ENCODE measurements around the gene RNASE12.

Gene RNASE12

DNA sequence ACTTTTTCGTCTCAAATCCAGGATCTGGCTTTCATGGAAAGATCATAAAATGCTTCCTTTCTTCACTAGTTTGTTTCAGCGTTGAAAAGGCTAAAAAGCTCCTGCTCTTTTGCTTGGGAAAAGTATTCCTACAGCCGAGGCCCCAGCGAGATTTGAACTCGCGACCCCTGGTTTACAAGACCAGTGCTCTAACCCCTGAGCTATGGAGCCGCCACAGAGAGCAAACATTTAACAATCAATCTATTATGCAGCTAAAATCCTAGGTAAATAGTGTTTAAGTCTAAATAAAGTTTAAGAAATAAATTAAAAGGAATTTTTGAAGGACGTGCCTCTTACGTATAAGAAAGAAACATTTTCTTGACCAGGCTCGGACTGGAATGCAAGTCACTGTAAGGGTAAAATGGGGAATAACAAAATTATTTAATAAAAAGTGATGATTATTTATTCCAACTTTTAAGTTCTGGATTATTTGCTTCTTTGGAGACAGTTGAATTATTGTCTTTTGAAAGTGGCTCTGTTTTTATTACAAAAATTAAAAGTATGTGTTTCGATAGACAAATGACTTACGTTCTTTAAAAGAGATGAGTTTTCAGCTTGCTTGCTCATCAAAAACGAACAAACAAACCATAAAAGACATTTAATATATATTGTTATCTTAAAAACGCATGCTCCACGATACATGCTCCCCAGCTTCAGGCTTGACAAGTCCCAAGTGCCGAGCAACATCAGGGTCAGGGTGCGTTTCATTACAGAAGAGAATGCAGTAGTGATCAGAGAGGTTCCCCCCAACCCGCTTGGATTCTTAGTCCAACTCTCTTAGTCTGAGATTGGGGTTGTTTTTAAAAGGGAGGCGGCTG, 40.1 kb upstream of the RNASE12 start:
- TF ChIP-seq SIN3A (IDR thresholded peaks at IDR 0.05; ENCODE audit: borderline replicate concordance, insufficient read depth, low read length) (no peak), POLR2AphosphoS5 (IDR thresholded peaks at IDR 0.05; ENCODE audit: low read depth, low read length) (no peak), FOXP2 (optimal IDR thresholded peaks at IDR 0.05; ENCODE audit: borderline replicate concordance, extremely low read depth, extremely low read length, insufficient read depth) (no peak), TAF1 (IDR thresholded peaks at IDR 0.05; ENCODE audit: borderline replicate concordance, insufficient read depth, low read length) (no peak)
- TF ChIP-seq, protein P1, sequence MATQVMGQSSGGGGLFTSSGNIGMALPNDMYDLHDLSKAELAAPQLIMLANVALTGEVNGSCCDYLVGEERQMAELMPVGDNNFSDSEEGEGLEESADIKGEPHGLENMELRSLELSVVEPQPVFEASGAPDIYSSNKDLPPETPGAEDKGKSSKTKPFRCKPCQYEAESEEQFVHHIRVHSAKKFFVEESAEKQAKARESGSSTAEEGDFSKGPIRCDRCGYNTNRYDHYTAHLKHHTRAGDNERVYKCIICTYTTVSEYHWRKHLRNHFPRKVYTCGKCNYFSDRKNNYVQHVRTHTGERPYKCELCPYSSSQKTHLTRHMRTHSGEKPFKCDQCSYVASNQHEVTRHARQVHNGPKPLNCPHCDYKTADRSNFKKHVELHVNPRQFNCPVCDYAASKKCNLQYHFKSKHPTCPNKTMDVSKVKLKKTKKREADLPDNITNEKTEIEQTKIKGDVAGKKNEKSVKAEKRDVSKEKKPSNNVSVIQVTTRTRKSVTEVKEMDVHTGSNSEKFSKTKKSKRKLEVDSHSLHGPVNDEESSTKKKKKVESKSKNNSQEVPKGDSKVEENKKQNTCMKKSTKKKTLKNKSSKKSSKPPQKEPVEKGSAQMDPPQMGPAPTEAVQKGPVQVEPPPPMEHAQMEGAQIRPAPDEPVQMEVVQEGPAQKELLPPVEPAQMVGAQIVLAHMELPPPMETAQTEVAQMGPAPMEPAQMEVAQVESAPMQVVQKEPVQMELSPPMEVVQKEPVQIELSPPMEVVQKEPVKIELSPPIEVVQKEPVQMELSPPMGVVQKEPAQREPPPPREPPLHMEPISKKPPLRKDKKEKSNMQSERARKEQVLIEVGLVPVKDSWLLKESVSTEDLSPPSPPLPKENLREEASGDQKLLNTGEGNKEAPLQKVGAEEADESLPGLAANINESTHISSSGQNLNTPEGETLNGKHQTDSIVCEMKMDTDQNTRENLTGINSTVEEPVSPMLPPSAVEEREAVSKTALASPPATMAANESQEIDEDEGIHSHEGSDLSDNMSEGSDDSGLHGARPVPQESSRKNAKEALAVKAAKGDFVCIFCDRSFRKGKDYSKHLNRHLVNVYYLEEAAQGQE (IDR thresholded peaks at IDR 0.05; ENCODE audit: insufficient read depth in 1 of 2, low read depth in 2 of 2, low read length in 2 of 2), result no peak

DNA sequence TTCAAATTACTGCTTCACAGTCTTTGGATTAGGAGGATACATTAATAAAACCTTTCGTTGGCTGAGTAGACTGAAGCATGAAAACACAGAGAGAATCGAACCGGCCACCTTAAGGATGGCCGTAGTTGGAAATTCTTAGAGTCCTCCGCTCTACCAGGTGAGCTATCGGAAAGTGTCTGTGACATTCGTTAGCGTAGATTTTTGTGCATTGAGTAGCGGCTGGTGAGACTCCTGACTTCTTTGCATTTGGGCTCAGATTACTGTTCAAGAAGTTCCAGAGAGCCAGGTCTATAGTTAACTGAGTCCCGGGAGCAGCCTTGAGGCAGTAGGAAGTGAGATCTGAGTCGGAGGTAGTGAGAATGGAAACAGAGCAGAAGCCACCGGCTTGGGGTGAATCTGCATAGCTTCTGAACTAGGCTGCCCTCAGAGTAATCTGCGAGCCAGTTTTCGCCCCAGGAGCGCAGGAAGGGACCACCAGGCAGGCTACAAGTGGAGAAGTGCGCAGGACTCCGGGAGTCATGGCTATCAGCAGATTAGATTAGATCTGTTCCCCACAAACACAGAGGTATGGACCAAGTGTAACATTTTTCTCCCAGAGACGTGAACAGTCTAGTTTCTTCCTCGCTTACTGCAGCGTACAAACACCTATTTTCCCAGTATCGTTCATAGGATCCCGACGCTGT, 39.3 kb upstream of the RNASE12 start:
- TF ChIP-seq, protein P1 (IDR thresholded peaks at IDR 0.05; ENCODE audit: insufficient read depth in 1 of 2, low read depth in 2 of 2, low read length in 2 of 2), result no peak
- TF ChIP-seq POLR2AphosphoS5 (IDR thresholded peaks at IDR 0.05; ENCODE audit: low read depth, low read length), result no peak
- no peak for TF ChIP-seq FOXP2 (optimal IDR thresholded peaks at IDR 0.05; ENCODE audit: borderline replicate concordance, extremely low read depth, extremely low read length, insufficient read depth)
- no peak for TF ChIP-seq SIN3A (IDR thresholded peaks at IDR 0.05; ENCODE audit: borderline replicate concordance, insufficient read depth, low read length)
- TF ChIP-seq TAF1 (IDR thresholded peaks at IDR 0.05; ENCODE audit: borderline replicate concordance, insufficient read depth, low read length), result no peak

DNA sequence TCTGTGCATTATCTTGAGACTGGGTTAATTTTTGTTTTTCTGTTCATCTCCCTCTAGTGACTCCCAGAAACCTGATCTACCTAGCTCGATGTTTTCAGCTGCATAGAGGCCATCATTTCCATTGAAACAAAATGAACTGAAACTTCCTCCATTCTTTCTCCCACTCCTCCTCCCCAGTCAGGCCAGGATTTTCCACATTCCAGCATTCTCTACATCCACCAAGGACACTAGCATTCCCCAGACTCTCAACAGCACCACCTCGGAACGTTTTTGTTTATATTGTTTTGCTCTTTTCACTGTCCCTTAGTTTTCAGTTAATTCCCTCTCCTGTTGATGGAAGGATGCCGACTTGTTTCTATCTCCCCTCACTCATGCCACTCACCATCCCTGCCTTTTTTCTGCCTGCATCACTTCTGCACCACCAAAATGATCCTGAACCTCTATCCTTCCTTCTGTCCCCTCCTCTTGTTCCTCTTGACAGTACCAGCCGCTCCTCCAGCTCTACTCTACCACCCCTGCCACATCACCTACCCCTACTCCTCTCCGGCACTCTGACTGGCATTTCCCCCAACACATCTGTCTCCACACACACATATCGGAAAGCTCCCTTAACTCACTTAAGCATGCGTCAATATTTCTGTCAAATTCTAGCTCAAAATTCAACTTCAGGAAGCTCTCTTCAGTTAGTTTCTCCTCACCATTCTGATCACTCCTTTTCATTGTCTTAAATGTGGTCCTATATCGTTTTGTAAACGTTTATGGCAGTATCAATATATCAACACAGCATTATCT, 37.1 kb upstream of the RNASE12 start:
- TF ChIP-seq FOXP2 (optimal IDR thresholded peaks at IDR 0.05; ENCODE audit: borderline replicate concordance, extremely low read depth, extremely low read length, insufficient read depth), result no peak
- TF ChIP-seq SIN3A (IDR thresholded peaks at IDR 0.05; ENCODE audit: borderline replicate concordance, insufficient read depth, low read length), result no peak
- TF ChIP-seq, protein P1 (IDR thresholded peaks at IDR 0.05; ENCODE audit: insufficient read depth in 1 of 2, low read depth in 2 of 2, low read length in 2 of 2), result no peak
- TF ChIP-seq POLR2AphosphoS5 (IDR thresholded peaks at IDR 0.05; ENCODE audit: low read depth, low read length), result no peak
- TF ChIP-seq TAF1 (IDR thresholded peaks at IDR 0.05; ENCODE audit: borderline replicate concordance, insufficient read depth, low read length), result no peak

DNA sequence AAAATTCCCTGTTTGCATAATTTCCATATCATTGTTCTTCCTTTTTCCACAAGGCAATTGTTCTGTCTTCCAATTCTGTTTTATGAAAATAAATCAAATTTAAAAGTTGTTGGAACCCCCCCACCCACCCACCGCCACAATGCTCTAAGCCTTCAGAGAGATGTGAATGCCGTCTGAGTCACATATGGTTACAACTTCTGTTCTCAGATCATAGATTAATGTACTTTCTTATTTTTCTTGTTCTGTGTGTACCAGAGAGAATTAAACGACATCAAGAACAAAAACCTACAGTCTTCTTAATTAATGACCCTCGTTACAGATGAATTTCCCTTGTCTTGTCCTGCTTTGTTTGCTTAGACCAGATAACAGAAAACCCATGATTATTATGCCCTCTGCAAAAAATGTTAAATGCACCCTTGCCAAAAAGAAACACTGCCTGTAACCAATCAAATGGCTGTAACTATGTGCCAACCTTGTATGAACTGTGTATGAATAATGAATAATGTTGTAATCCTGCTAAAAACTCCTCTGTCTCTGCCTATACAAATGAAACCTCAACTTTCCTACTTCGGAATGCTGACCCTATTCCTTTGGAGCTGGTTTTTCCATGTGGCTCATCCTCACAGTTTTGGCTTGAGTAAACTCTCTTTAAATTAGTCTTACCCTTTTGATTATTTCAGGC, 36.3 kb upstream of the RNASE12 start:
- no peak for TF ChIP-seq POLR2AphosphoS5 (IDR thresholded peaks at IDR 0.05; ENCODE audit: low read depth, low read length)
- no peak for TF ChIP-seq TAF1 (IDR thresholded peaks at IDR 0.05; ENCODE audit: borderline replicate concordance, insufficient read depth, low read length)
- TF ChIP-seq FOXP2 (optimal IDR thresholded peaks at IDR 0.05; ENCODE audit: borderline replicate concordance, extremely low read depth, extremely low read length, insufficient read depth), result no peak
- TF ChIP-seq SIN3A (IDR thresholded peaks at IDR 0.05; ENCODE audit: borderline replicate concordance, insufficient read depth, low read length), result no peak
- TF ChIP-seq, protein P1 (IDR thresholded peaks at IDR 0.05; ENCODE audit: insufficient read depth in 1 of 2, low read depth in 2 of 2, low read length in 2 of 2), result no peak

All from PFSK-1 (cell line).